ENCODE results near the gene MAD1L1.

Gene MAD1L1

DNA sequence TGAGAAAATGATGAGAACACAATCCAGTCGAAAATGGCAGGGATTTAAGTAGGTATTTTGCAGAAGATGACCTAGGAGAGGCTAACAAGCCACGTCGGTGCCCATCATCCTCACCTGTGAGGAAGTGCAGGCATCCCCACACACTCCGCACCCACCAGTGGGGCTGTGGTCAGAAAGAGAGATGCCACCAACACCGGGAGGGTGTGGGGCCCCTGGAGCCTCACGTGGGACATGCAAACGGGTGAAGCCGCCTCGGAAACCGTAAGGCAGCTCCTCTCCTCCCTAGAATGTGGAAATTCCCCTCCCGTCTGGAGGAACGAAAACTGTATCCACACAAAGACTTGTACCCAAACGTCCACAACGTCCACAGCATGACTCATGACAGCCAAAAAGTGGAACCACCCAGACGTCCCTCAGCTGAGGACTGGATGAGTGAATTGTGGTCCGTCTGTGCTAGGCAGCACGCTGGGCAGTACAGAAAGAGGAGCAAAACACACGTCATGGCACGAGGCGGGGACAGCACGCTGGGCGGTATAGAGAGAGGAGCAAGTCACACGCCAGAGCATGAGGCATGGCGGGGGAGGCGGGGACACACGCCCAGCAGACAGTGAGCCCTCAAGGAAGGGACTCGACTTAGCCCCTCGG lies 316.7 kb downstream of the MAD1L1 start:
- in situ Hi-C loops (cut with HindIII; ENCODE audit: low sequenced_read_pairs): no loop called here

GRCh38 chr7:1915326-1915725 lies 317.4 kb downstream of the MAD1L1 start:
- in situ Hi-C loops (cut with HindIII; ENCODE audit: low sequenced_read_pairs): no loop called here

DNA sequence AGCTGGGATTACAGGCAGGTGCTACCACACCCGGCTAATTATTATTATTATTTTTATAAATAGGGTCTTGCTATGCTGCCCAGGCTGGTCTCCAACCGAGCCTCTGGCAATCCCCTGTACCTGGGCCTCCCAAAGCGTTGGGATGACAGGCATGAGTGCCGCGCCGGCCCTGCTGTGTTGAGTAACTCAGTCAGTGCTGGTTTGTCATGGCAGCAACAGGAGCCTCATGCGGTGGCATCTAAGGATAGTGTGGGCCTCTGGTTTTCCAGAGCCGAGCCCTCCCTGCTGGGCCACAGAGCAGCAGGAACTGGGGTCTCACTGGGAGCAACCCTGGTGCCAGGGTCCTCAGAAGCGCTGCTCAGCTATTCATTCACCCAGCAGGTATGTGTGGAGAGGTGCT lies 318.0 kb downstream of the MAD1L1 start:
- in situ Hi-C loops (cut with HindIII; ENCODE audit: low sequenced_read_pairs): no loop called here

DNA sequence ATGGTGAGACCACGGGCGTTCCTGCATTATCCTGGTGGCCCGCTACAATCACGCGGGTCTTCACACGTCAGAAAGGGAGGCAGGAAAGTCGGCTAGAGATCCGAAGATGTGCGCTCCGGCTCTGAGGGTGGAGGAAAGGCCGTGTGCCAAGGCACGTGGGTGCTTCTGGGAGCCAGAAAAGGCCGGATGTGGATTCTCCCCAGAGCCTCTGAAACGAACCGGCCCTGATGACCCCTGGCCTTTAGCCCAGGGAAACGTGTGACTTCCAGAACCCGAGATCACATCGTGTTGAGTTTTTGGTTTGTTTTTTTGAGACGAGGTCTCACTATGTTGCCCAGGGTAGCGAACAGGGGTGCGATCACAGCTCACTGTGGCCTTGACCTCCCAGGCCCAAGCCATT lies 318.4 kb downstream of the MAD1L1 start:
- in situ Hi-C loops (cut with HindIII; ENCODE audit: low sequenced_read_pairs): no loop called here

GRCh38 chr7:1913466-1914282 lies 319.1 kb downstream of the MAD1L1 start:
- in situ Hi-C loops (cut with HindIII; ENCODE audit: low sequenced_read_pairs): no loop called here

- in situ Hi-C loops (cut with HindIII; ENCODE audit: low sequenced_read_pairs): no loop called here
Measured at GRCh38 chr7:1912593-1913465, 319.9 kb downstream of the MAD1L1 start.

DNA sequence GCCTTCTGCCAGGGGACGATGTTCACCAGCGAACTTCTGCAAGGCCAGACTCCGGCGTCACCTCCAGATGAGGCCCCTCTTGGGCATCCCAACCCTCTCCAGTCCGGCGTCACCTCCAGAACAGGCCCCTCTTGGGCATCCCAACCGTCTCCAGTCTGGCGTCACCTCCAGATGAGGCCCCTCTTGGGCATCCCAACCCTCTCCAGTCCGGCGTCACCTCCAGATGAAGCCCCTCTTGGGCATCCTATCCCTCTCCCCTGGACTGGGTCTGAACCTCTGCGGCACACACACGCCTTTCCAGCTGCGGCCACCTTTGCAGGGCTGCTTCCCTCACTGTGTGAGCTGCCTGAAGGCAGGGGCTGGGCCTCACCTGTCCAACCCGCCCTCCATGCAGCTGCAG lies 321.2 kb downstream of the MAD1L1 start:
- in situ Hi-C loops (cut with HindIII; ENCODE audit: low sequenced_read_pairs): no loop called here

DNA sequence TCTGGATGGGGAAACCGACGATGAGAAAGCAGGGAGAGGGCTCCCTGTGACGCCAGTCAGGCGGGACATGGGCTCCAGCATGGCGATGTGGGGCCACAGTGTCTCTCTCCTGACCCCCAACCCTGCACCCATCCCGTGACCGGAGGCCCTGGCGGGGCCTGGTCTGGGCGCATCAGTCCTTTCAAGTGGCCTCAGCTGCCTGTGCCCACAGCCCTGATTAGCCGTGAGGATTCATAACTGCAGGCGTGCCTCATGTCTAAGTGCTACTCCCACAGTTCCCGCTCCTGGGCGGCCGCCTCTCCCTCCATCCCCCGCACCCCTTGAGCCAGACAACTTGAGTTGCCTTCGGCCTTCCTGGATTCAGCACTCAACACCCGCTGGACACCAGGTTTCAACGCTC lies 321.9 kb downstream of the MAD1L1 start:
- in situ Hi-C loops (cut with HindIII; ENCODE audit: low sequenced_read_pairs): no loop called here

GRCh38 chr7:1910081-1910685 lies 322.6 kb downstream of the MAD1L1 start:
- in situ Hi-C loops (cut with HindIII; ENCODE audit: low sequenced_read_pairs): no loop called here

DNA sequence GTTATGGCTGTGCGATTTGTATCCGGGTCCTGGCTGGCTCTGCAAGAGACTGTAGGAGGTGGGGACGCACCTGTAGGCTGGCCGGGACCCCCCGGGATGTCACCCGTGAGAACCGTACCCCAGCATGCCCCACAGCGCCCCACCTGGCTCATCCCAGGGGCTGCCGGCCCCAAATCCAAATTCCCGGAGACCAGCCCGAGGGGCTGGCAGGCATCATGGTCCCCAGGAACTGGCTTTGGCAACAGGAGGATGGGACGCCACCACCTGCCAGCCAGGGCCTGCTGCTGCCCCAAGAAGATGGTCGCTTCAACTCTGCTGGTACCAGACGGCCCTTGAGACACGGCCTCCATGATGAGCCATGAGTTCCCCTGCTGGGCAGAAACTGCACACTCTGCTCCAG lies 323.3 kb downstream of the MAD1L1 start:
- in situ Hi-C loops (cut with HindIII; ENCODE audit: low sequenced_read_pairs): no loop called here

DNA sequence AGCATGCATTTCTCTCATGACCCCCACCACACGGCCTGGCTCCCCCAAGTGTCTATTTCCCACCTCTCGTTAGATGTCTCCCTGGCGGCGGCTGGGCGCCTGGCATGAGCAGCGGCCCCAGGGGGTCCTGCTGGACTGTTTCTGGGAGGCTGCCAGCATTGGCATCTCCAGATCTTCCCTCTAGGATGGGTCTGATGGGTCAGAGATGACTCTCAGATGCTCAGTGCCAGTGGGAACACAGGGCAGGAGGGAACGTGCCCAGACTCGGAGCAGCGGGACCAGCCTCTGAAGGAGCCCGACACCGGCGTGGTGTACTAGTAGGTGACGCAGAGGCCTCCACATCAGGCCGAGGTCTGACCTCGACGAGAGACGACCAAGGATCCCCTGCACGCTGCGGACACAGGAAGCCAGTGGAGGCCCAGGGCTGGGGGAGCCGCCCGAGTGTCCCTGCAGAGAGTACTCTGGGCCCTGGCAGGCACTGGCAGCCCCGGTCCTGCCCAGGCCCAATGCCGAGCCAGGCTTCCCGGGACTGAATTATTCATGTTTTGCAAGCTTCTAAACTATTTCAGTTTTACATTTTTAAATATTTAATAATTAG lies 323.8 kb downstream of the MAD1L1 start:
- in situ Hi-C loops (cut with HindIII; ENCODE audit: low sequenced_read_pairs): no loop called here

DNA sequence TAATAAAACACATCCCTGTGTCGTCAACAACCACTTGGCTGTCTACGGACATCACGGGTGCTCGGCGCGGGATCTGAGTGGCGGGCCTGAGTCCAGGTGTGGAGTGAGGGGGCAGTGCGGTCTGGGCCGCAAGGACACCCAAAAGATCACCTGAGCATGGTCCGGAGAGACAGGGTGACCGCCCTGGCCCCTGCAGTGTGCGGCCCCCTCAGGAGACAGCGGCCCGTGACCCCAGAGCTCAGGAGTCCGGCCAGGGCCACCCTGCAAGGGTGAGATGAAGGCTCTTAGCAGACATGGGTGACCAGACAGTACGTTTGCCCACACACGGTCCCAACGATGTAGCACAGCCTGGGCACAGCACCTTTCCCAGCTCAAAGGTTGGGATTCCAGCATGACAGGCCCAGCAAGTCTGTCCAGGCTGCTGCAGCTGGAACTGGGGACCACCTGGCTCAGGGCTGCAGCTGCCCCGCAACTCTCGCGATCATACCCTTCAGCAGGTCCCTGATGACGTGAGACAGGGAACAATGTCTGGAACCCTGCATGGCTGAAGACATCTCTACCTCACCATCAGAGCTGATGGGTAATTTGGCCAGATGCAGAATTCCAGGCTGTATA lies 324.9 kb downstream of the MAD1L1 start:
- in situ Hi-C loops (cut with HindIII; ENCODE audit: low sequenced_read_pairs): no loop called here

DNA sequence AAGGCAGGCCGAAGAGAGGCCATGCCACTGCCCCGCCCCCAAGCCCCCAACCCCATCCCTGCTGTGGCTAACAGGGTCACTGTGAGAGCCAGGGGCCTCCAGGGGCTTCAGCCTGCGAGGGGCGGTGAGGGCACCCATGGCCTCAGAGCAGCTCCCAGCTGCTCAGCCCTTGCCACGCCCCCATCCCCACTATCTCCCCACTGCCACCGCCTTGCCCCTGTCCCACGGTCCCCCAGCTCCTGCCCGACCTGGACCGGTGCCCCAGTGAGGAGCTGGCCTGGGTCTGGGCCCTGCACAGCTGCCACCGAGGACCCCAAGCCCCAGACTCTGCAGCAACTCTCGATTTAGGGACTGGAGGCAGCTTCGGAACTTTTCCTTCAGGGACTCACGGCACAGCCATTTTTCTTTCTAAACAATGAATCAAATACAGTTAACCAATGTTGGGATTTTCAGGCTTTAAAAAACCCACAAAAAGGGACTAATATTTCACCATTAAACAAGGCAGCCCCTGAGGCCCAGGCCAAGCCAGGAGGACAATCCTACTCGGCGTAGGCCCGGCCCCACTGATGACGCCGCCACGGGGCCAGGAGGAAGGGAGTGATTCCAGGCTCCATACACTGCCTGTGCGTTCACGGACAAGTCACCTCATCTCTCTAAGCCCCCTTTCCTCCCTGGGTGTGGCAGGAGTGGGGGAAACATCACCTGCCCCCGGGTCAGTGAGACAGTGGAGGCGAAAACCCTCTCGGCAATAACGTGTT lies 325.6 kb downstream of the MAD1L1 start:
- in situ Hi-C loops (cut with HindIII; ENCODE audit: low sequenced_read_pairs): no loop called here

- in situ Hi-C loops (cut with HindIII; ENCODE audit: low sequenced_read_pairs): no loop called here
Measured at GRCh38 chr7:1906087-1906830, 326.5 kb downstream of the MAD1L1 start.

DNA sequence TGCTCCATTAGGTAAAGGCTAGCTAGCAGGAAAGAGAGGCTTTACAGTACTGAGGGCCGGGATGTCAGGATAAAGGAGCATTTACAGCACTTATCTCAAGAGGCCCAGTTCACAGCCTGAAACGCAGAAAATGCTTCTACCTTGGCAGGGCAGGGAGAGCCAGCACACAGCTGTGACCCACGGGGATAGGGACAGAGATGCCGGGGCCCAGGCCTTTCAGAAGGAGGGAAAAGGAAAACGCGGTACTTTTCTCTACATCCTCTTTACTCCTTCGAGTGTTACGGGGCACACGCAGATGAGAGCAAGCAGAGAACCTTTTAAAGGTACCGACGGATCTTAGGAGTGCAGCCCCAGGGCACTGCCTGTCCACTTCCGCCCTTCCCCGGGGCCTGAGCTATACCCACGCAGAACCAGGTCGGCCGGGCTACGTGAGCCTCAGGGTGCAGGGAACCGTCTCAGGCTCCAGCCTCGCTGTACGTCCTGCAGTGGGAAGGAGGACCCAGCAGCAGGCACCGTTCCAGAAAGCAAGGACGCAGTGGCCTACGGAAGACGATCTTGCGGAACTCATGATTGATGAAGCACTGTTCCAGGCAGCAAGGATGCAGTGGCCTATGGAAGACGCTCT lies 330.4 kb downstream of the MAD1L1 start:
- in situ Hi-C loops (cut with HindIII; ENCODE audit: low sequenced_read_pairs): no loop called here

GRCh38 chr7:1901431-1902210 lies 331.1 kb downstream of the MAD1L1 start:
- in situ Hi-C loops (cut with HindIII; ENCODE audit: low sequenced_read_pairs): no loop called here

GRCh38 chr7:1900847-1901246 lies 331.9 kb downstream of the MAD1L1 start:
- in situ Hi-C loops (cut with HindIII; ENCODE audit: low sequenced_read_pairs): no loop called here
